HepG2 (cell line): ENCODE measurements around the gene SS18L1. TPM values are rescaled to one million over a fixed set of nuclear protein-coding genes. Genes with fewer than 3 reads are reported as not detected.

Experiments used
- AKAP8 ChIP-seq: sonication (generic); formaldehyde crosslinking; IDR thresholded peaks from 2 replicates; pipeline ENCODE4 v1.5.1; 2020; ENCODE audit warnings: mild to moderate bottlenecking, missing genetic modification reagents
- ARID5B ChIP-seq: IDR thresholded peaks from 2 replicates; pipeline ENCODE4 v1.4.0; 2020; ENCODE audit warnings: mild to moderate bottlenecking, missing genetic modification reagents
- CREB1 ChIP-seq, 2 experiments: fragments of 450-650 bp in 1 of 2; IDR thresholded peaks; 2 replicates each; pipeline ENCODE4 v1.6.1; 2016 to 2017; ENCODE audit warnings: control low read depth in 1 of 2, mild to moderate bottlenecking in 1 of 2, missing compliant biosample characterization in 1 of 2, missing genetic modification characterization in 1 of 2
- EED ChIP-seq: sonication (generic); formaldehyde crosslinking; IDR thresholded peaks from 2 replicates; pipeline ENCODE4 v1.5.0; 2020; ENCODE audit warnings: mild to moderate bottlenecking, missing genetic modification reagents
- GABPB1 ChIP-seq: IDR thresholded peaks from 2 replicates; pipeline ENCODE4 v1.6.1; 2016; ENCODE audit warnings: mild to moderate bottlenecking, missing genetic modification reagents, moderate library complexity, missing compliant biosample characterization
- KDM4B ChIP-seq: sonication (generic); formaldehyde crosslinking; IDR thresholded peaks from 2 replicates; pipeline ENCODE4 v1.4.0; 2020; ENCODE audit warnings: missing genetic modification reagents
- MIER3 ChIP-seq: IDR thresholded peaks from 2 replicates; pipeline ENCODE4 v1.6.1; 2016; ENCODE audit warnings: missing compliant biosample characterization, borderline replicate concordance
- MLLT10 ChIP-seq: sonication (generic); formaldehyde crosslinking; IDR thresholded peaks from 2 replicates; pipeline ENCODE4 v1.4.0; 2020; ENCODE audit warnings: missing genetic modification reagents
- NCOA1 ChIP-seq: sonication (generic); formaldehyde crosslinking; IDR thresholded peaks from 2 replicates; pipeline ENCODE4 v1.9.0; 2021; ENCODE audit warnings: missing genetic modification reagents
- PHF21A ChIP-seq: sonication (generic); formaldehyde crosslinking; IDR thresholded peaks from 2 replicates; pipeline ENCODE4 v1.5.0; 2020; ENCODE audit warnings: mild to moderate bottlenecking, missing genetic modification reagents
- RARG ChIP-seq: sonication (generic); formaldehyde crosslinking; IDR thresholded peaks from 2 replicates; pipeline ENCODE4 v1.4.0; 2020; ENCODE audit warnings: low read depth, mild to moderate bottlenecking, missing genetic modification reagents
- TBX2 ChIP-seq: sonication (generic); formaldehyde crosslinking; IDR thresholded peaks from 2 replicates; pipeline ENCODE4 v1.5.0; 2020; ENCODE audit warnings: missing genetic modification reagents, mild to moderate bottlenecking, borderline replicate concordance
- ZNF160 ChIP-seq: sonication (generic); formaldehyde crosslinking; IDR thresholded peaks from 2 replicates; pipeline ENCODE4 v1.8.0; 2022; ENCODE audit warnings: mild to moderate bottlenecking, inconsistent platforms, missing genetic modification reagents
- ZNF253 ChIP-seq: sonication (generic); formaldehyde crosslinking; IDR thresholded peaks from 2 replicates; pipeline ENCODE4 v1.8.0; 2022; ENCODE audit warnings: mild to moderate bottlenecking, missing genetic modification reagents, borderline replicate concordance
- ZNF256 ChIP-seq: sonication (generic); formaldehyde crosslinking; conservative IDR thresholded peaks from 2 replicates; pipeline ENCODE4 v1.4.0; 2020; ENCODE audit warnings: missing genetic modification reagents
- ZNF263 ChIP-seq: sonication (generic); formaldehyde crosslinking; IDR thresholded peaks from 2 replicates; pipeline ENCODE4 v1.4.0; 2020; ENCODE audit warnings: missing genetic modification reagents
- ZNF331 ChIP-seq: sonication (generic); formaldehyde crosslinking; IDR thresholded peaks from 2 replicates; pipeline ENCODE4 v1.4.0; 2020; ENCODE audit warnings: missing genetic modification reagents
- ZNF343 ChIP-seq: sonication (generic); formaldehyde crosslinking; IDR thresholded peaks from 2 replicates; pipeline ENCODE4 v1.4.0; 2020; ENCODE audit warnings: mild to moderate bottlenecking, missing genetic modification reagents
- ZNF569 ChIP-seq: sonication (generic); formaldehyde crosslinking; IDR thresholded peaks from 2 replicates; pipeline ENCODE4 v1.5.0; 2020; ENCODE audit warnings: mild to moderate bottlenecking, missing genetic modification reagents, moderate library complexity, borderline replicate concordance
- ZNF629 ChIP-seq: sonication (generic); formaldehyde crosslinking; conservative IDR thresholded peaks from 2 replicates; pipeline ENCODE4 v1.5.0; 2020; ENCODE audit warnings: missing genetic modification reagents
- ZNF75D ChIP-seq: sonication (generic); formaldehyde crosslinking; IDR thresholded peaks from 2 replicates; pipeline ENCODE4 v1.8.1; 2023; ENCODE audit warnings: missing genetic modification reagents, mild to moderate bottlenecking, borderline replicate concordance
- ZZZ3 ChIP-seq: sonication (generic); formaldehyde crosslinking; IDR thresholded peaks from 2 replicates; pipeline ENCODE4 v1.4.0; 2020; ENCODE audit warnings: missing genetic modification reagents, mild to moderate bottlenecking, borderline replicate concordance
- polyA plus RNA-seq, 8 experiments: library from polyadenylated mRNA; depleted of rRNA in 3 of 8; stranded (reverse) in 7 of 8; unstranded in 1 of 8; fragments of >200 nt; fragmentation: Illumina TruSeq in 4 of 8; extraction: Trizol in 4 of 8; gene quantifications; 2 replicates each; pipeline versions ENCODE4 v1.2.1 to v1.2.3, GENCODE V29; 2011 to 2016; ENCODE audit warnings: low read depth in 4 of 8, missing spikeins in 1 of 8, mixed read lengths in 1 of 8; ENCODE audit not compliant: insufficient read depth in 1 of 8
- total RNA-seq, 5 experiments: library from RNA; depleted of rRNA; stranded (reverse); fragments of >200 nt; fragmentation: Illumina TruSeq; extraction: Trizol; gene quantifications; 2 replicates each; pipeline ENCODE4 v1.2.3, GENCODE V29; 2016; ENCODE audit warnings: low read depth in 1 of 5
- TF ChIP-seq, protein P1 (sequence below): sonication (generic); formaldehyde crosslinking; IDR thresholded peaks from 2 replicates; pipeline ENCODE4 v1.5.0; 2020; ENCODE audit warnings: mild to moderate bottlenecking, missing genetic modification reagents
- TF ChIP-seq, protein P2 (sequence below): sonication (generic); formaldehyde crosslinking; conservative IDR thresholded peaks from 2 replicates; pipeline ENCODE4 v1.4.0; 2020; ENCODE audit warnings: missing genetic modification reagents

The SS18L1 gene
- total and polyA plus RNA-seq, 2 of the 13 experiments (the other 11 are each of a cell fraction or from before 2014, with no cell fraction given), result 17.8 to 27.6 TPM

DNA sequence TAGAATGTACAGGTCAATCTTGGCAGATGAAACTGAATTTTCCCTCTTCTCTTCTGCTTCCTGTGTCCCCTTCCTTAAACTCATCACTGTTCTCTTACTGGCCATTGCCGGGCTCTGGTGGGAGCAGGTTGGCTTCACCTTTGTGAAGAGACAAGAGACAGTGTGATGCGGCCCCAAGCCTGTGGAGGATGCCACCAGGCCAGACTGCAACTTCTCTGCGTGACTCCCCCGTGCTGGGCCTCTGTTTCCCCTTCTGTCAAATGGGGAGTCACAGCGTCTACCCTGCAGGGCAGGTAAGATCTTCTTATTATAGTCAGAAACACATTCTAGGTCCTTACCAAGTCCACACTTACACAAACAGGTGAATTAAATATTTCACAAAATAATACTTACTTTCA, 23.2 kb upstream of the SS18L1 start (continued):
- TF ChIP-seq ARID5B (CRISPR knock-in tag), result no peak
- TF ChIP-seq, protein P1, sequence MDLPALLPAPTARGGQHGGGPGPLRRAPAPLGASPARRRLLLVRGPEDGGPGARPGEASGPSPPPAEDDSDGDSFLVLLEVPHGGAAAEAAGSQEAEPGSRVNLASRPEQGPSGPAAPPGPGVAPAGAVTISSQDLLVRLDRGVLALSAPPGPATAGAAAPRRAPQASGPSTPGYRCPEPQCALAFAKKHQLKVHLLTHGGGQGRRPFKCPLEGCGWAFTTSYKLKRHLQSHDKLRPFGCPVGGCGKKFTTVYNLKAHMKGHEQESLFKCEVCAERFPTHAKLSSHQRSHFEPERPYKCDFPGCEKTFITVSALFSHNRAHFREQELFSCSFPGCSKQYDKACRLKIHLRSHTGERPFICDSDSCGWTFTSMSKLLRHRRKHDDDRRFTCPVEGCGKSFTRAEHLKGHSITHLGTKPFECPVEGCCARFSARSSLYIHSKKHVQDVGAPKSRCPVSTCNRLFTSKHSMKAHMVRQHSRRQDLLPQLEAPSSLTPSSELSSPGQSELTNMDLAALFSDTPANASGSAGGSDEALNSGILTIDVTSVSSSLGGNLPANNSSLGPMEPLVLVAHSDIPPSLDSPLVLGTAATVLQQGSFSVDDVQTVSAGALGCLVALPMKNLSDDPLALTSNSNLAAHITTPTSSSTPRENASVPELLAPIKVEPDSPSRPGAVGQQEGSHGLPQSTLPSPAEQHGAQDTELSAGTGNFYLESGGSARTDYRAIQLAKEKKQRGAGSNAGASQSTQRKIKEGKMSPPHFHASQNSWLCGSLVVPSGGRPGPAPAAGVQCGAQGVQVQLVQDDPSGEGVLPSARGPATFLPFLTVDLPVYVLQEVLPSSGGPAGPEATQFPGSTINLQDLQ (CRISPR knock-in tag), result 0 out of 2 replicates have a peak, but pooled peaks have one; percentile 15
- no peak for TF ChIP-seq ZNF160 (CRISPR knock-in tag)
- TF ChIP-seq ZNF253 (CRISPR knock-in tag), result no peak
- no peak for TF ChIP-seq PHF21A (CRISPR knock-in tag)
- no peak for TF ChIP-seq ZNF75D (CRISPR knock-in tag)
- TF ChIP-seq ZNF331 (CRISPR knock-in tag), result no peak
- TF ChIP-seq ZZZ3 (CRISPR knock-in tag), result no peak
- no peak for TF ChIP-seq ZNF569 (CRISPR knock-in tag)
- no peak for TF ChIP-seq ZNF256
- no peak for TF ChIP-seq MIER3 (CRISPR knock-in tag)
- TF ChIP-seq TBX2, result no peak
- 0 out of 2 replicates have a peak, but pooled peaks have one; percentile 3 for TF ChIP-seq GABPB1 (CRISPR knock-in tag)
- TF ChIP-seq MLLT10 (CRISPR knock-in tag), result no peak
- TF ChIP-seq AKAP8, result no peak
- TF ChIP-seq KDM4B (CRISPR knock-in tag), result no peak
- TF ChIP-seq ZNF629, result peak; percentile 53; the same call in 1 of the 2 replicates
- TF ChIP-seq, protein P2, sequence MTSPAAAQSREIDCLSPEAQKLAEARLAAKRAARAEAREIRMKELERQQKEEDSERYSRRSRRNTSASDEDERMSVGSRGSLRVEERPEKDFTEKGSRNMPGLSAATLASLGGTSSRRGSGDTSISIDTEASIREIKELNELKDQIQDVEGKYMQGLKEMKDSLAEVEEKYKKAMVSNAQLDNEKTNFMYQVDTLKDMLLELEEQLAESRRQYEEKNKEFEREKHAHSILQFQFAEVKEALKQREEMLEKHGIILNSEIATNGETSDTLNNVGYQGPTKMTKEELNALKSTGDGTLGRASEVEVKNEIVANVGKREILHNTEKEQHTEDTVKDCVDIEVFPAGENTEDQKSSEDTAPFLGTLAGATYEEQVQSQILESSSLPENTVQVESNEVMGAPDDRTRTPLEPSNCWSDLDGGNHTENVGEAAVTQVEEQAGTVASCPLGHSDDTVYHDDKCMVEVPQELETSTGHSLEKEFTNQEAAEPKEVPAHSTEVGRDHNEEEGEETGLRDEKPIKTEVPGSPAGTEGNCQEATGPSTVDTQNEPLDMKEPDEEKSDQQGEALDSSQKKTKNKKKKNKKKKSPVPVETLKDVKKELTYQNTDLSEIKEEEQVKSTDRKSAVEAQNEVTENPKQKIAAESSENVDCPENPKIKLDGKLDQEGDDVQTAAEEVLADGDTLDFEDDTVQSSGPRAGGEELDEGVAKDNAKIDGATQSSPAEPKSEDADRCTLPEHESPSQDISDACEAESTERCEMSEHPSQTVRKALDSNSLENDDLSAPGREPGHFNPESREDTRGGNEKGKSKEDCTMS (CRISPR knock-in tag), result no peak
- no peak for TF ChIP-seq CREB1 (IDR thresholded peaks at IDR 0.05)
- TF ChIP-seq CREB1 (CRISPR knock-in tag; IDR thresholded peaks at IDR 0.05), result no peak
- TF ChIP-seq ZNF343, result no peak
- TF ChIP-seq NCOA1 (CRISPR knock-in tag), result no peak
- 0 out of 2 replicates have a peak, but pooled peaks have one; percentile 28 for TF ChIP-seq EED
- TF ChIP-seq ZNF263 (CRISPR knock-in tag), result no peak
- TF ChIP-seq RARG (CRISPR knock-in tag), result no peak
